Tibial artery (tissue), 4 donors: ENCODE data around the gene DHRS2.

ENCODE experiments used
- DNase-seq, 2 donors: peaks; one replicate each; pipeline ENCODE4 v3.0.0-alpha.2; 2019
- H3K27ac ChIP-seq, 2 donors: fragments of 200-600 bp; sonication (generic) in 1 of 2; 1 replicate in 1 of 2; 2 replicates in 1 of 2; pipeline ENCODE4 v1.5.1; 2018 to 2019; ENCODE audit warnings: mild to moderate bottlenecking in 1 of 2
- H3K27me3 ChIP-seq, 2 donors: fragments of 200-600 bp; sonication (generic) in 1 of 2; one replicate each; pipeline versions ENCODE4 v1.5.1 to v1.6.0; 2016 to 2019
- H3K36me3 ChIP-seq, 3 donors: fragments of 200-600 bp; sonication (generic) in 2 of 3; one replicate each; pipeline ENCODE4 v1.5.1; 2016 to 2019; ENCODE audit warnings: mild to moderate bottlenecking in 2 of 3
- H3K4me1 ChIP-seq, 4 donors: fragments of 200-600 bp; sonication (generic) in 2 of 4; 1 replicate in 3 of 4; 2 replicates in 1 of 4; pipeline ENCODE4 v1.5.1; 2016 to 2019
- H3K4me3 ChIP-seq, 2 donors: fragments of 200-600 bp; sonication (generic) in 1 of 2; 1 replicate in 1 of 2; 2 replicates in 1 of 2; pipeline ENCODE4 v1.5.1; 2018 to 2019; ENCODE audit warnings: mild to moderate bottlenecking in 2 of 2
- H3K9me3 ChIP-seq, 3 donors: fragments of 200-600 bp; sonication (generic) in 1 of 3; one replicate each; pipeline ENCODE4 v1.5.1; 2016 to 2019
- intact Hi-C: fragments of 100-400 bp; cut with DNase I; formaldehyde crosslinking; loops from one replicate; pipeline ENCODE4 v1.15.0; 2023; ENCODE audit warnings: low total_unique reads
- TF ChIP-seq, protein P1 (sequence below), 2 experiments: fragments of 200-600 bp in 1 of 2; fragments of 450-650 bp in 1 of 2; IDR thresholded peaks; one replicate each; pipeline ENCODE4 v1.5.1; 2017 to 2019; ENCODE audit warnings: antibody characterized with exemption in 2 of 2, mild to moderate bottlenecking in 1 of 2, moderate library complexity in 1 of 2

DHRS2 gene

DNA sequence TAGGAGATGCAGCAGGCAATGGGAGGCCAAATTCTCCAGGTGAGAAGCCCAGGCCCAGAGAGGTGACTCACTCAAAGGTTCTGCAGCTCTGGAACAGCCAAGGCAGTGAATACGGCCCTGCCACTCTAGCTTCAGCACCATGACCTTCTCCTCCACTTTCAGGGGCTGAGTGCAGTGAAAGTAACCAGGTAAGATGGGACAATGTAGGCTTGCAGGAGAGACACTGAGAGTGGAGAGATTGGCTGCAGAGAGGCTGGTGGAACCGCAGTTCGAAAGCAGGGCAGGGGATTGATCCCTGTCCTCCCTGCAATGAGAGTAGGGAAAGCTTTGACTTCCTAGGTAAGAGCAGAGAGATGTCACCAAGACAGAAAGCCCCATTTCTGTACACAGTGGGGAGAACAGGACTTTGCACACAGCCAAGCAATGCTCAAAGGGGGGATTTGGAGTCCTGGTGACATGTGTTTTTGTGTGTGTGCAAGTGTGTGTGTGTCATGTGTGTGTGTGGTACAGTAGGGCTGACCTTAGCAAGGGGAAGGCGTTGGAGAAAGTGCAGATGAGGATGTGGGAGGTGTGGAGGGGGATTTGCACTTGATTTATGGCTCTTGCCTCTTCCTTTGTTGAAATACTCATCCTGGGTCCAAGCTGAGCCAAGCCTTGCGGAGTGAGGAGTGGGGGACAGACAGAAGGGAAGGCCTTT is 12.7 kb downstream of the DHRS2 start:
- Histone ChIP-seq H3K4me3 (no peak overlapping the region), H3K9me3 (no peaks in the 10 kb centered on the region), H3K4me1 (no peaks in the 10 kb centered on the region), H3K27ac (no peak overlapping the region), H3K36me3 (no peaks in the 10 kb centered on the region), H3K27me3 (no peaks in the 10 kb centered on the region)
- intact Hi-C loops = no loop called here
- DNase-seq = no peak
- TF ChIP-seq, protein P1, sequence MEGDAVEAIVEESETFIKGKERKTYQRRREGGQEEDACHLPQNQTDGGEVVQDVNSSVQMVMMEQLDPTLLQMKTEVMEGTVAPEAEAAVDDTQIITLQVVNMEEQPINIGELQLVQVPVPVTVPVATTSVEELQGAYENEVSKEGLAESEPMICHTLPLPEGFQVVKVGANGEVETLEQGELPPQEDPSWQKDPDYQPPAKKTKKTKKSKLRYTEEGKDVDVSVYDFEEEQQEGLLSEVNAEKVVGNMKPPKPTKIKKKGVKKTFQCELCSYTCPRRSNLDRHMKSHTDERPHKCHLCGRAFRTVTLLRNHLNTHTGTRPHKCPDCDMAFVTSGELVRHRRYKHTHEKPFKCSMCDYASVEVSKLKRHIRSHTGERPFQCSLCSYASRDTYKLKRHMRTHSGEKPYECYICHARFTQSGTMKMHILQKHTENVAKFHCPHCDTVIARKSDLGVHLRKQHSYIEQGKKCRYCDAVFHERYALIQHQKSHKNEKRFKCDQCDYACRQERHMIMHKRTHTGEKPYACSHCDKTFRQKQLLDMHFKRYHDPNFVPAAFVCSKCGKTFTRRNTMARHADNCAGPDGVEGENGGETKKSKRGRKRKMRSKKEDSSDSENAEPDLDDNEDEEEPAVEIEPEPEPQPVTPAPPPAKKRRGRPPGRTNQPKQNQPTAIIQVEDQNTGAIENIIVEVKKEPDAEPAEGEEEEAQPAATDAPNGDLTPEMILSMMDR (IDR thresholded peaks at IDR 0.05) = no peak

DNA sequence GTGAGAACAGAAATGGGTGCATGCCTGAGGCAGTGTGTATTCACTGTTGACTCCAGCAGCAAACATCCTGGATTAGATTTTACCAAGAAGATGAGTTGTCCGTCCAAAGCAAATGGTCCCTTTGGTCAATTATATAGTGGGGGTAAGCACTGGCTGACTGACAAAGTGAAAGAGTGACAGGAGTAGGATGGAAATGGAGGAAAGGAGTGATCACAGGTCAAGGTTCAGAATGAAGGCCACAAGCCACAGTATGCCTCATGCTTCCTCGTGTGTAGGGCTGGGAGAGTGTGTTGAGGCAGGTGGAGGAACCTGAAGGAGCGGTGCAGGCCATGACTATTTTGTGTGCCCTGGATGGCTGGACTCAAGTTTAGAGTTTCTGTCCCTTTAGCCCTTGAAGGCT is 14.3 kb downstream of the DHRS2 start:
- Histone ChIP-seq H3K4me1 (no peaks in the 10 kb centered on the region), H3K9me3 (no peaks in the 10 kb centered on the region), H3K36me3 (no peaks in the 10 kb centered on the region), H3K27me3 (no peaks in the 10 kb centered on the region), H3K4me3 (no peak overlapping the region), H3K27ac (no peak overlapping the region)
- intact Hi-C loops = no loop called here
- no peak for DNase-seq
- TF ChIP-seq, protein P1 (IDR thresholded peaks at IDR 0.05) = no peak

DNA sequence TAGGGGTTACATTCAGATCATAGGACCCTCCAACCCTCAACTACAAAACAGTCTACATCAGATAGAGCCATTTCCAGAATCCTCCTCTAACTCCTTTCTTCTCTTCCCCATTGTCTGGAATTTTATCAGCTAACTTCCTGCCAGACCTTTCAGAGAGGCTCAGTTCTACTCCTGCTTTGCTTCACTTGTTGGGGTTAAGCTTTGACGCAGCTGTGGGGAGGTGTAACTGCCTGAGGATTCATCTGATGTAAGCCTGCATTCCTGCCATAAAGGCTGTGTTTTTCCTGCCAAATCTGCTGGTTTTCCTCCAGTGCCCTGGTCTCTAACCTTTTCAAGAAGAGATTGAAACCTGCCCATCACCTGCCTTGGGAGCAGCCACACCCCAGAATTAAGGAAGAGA is 16.9 kb downstream of the DHRS2 start:
- DNase-seq = no peak
- Histone ChIP-seq H3K36me3 (no peaks in the 10 kb centered on the region), H3K27ac (no peak overlapping the region), H3K27me3 (peaks cover 0 to 4% of the 10 kb centered on the region in 2 donors), H3K4me3 (no peak overlapping the region), H3K4me1 (no peaks in the 10 kb centered on the region), H3K9me3 (no peaks in the 10 kb centered on the region)
- intact Hi-C loops = no loop called here
- TF ChIP-seq, protein P1 (IDR thresholded peaks at IDR 0.05) = no peak

DNA sequence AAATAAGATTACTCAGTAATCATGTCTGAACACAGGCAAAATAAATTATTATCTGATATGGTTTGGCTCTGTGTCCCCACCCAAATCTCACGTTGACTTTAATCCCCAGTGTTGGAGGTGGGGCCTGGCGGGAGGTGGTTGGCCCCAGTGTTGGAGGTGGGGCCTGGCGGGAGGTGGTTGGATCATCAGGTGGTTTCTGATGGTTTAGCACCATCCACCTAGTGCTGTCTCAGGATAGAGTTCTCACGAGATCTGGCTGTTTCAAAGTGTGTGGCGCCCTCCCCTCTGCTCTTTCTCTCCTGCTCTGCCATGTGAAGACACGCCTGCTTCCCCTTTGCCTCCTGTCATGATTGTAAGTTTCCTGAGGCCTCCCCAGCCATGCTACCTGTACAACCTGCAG is 18.1 kb downstream of the DHRS2 start:
- peaks cover 0 to 9% of the 10 kb centered on the region in 2 donors for H3K27me3 ChIP-seq
- no peak for DNase-seq
- TF ChIP-seq, protein P1 (IDR thresholded peaks at IDR 0.05) = no peak

DNA sequence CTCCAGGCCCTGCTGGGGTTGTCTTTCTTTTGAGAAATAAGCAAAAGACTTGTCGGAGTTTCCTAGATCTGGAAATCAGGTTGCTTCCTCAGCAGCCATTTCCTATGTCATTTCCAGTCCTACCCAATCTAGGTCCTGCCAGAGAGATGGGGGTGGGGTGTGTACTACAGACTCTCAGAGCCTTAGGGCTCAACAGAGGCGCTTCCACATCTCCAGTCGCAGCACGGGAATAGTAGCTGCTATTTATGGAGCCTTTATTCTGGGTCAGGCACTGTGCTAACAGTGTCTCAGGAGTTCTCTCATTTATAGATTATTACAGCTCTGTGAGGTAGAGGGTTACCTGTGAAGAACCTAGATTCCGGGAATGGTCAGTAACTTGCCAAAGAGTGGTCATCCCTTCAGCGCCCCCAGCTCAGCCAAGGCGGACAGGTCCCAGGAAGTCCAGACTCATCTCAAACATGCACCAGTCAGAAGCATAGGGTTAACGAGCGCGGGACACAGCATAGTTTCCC is 21.9 kb downstream of the DHRS2 start:
- intact Hi-C loops = no loop called here
- Histone ChIP-seq H3K9me3 (no peaks in the 10 kb centered on the region), H3K4me1 (no peaks in the 10 kb centered on the region), H3K4me3 (no peak overlapping the region), H3K27ac (no peak overlapping the region), H3K27me3 (peaks cover 0 to 17% of the 10 kb centered on the region in 2 donors), H3K36me3 (no peaks in the 10 kb centered on the region)
- TF ChIP-seq, protein P1 (IDR thresholded peaks at IDR 0.05) = no peak
- DNase-seq = no peak

More for the DNA sequence above, 18.1 kb downstream of the DHRS2 start:
- Histone ChIP-seq H3K4me1 (no peaks in the 10 kb centered on the region), H3K36me3 (no peaks in the 10 kb centered on the region), H3K9me3 (no peaks in the 10 kb centered on the region), H3K4me3 (no peak overlapping the region), H3K27ac (no peak overlapping the region)
- intact Hi-C loops = no loop called here
